ENCODE results near the gene B3GAT2. TPM values are rescaled to one million over a fixed set of nuclear protein-coding genes. Genes with fewer than 3 reads are reported as not detected.
A peak's percentile ranks its signal among the peaks of the same experiment; 100 is the strongest.

B3GAT2 gene
- under 1 TPM in 1 of 2 experiments, not detected in 1; 0.05 TPM for total RNA-seq

- Mint-ChIP-seq H3K27ac (no peak within 1 kb of the TSS), H3K4me3 (peak within 1 kb of the TSS; percentile 48), H3K4me1 (peaks cover 11% of the 10 kb centered on the region), H3K36me3 (ENCODE audit: low read depth) (no peaks in the 10 kb centered on the region), H3K27me3 (peaks cover 79% of the 10 kb centered on the region), H3K9me3 (no peaks in the 10 kb centered on the region)
- ChIA-PET POLR2A (no interaction called here), CTCF (interaction anchor here (1.0 to 1.2 kb wide), 6 partner anchors 10 to 436 kb away, joined by 3 to 4 read pairs (median 3); no protein-coding TSS in a partner anchor)
- DNase-seq, result no peak
These were observed at the start of gene B3GAT2 for GRCh38 chr6:70956451-70957283. TSS of gene B3GAT2 (minus strand) at chr6:70957060. CDS start at chr6:70956429, 631 bp downstream.

GRCh38 chr6:70998148-70998547 is 41.3 kb upstream of the B3GAT2 start:
- no peaks in the 10 kb centered on the region for H3K36me3 Mint-ChIP-seq (ENCODE audit: low read depth)
- CTCF ChIA-PET, result no interaction called here

GRCh38 chr6:70997379-70997778 is 40.5 kb upstream of the B3GAT2 start:
- Mint-ChIP-seq H3K27ac (no peak overlapping the region), H3K4me1 (no peaks in the 10 kb centered on the region), H3K36me3 (ENCODE audit: low read depth) (no peaks in the 10 kb centered on the region), H3K9me3 (peaks cover 3% of the 10 kb centered on the region), H3K4me3 (no peak overlapping the region), H3K27me3 (peaks cover 5% of the 10 kb centered on the region)
- no peak for DNase-seq
- POLR2A ChIA-PET, result interaction anchor here (0.7 kb wide), 1 partner anchor 1592 kb away, joined by 3 read pairs; no protein-coding TSS in a partner anchor
- CTCF ChIA-PET, result no interaction called here

More at GRCh38 chr6:70998148-70998547, 41.3 kb upstream of the B3GAT2 start:
- DNase-seq, result no peak
- H3K9me3 Mint-ChIP-seq, result peaks cover 3% of the 10 kb centered on the region
- no peak overlapping the region for H3K27ac Mint-ChIP-seq
- H3K27me3 Mint-ChIP-seq, result peaks cover 5% of the 10 kb centered on the region
- POLR2A ChIA-PET, result no interaction called here
- no peak overlapping the region for H3K4me3 Mint-ChIP-seq
- no peaks in the 10 kb centered on the region for H3K4me1 Mint-ChIP-seq

- ChIA-PET CTCF (no interaction called here), POLR2A (no interaction called here)
- Mint-ChIP-seq H3K36me3 (ENCODE audit: low read depth) (no peaks in the 10 kb centered on the region), H3K27me3 (peaks cover 3% of the 10 kb centered on the region), H3K9me3 (no peaks in the 10 kb centered on the region), H3K4me3 (no peak overlapping the region), H3K4me1 (no peaks in the 10 kb centered on the region), H3K27ac (no peak overlapping the region)
- no peak for DNase-seq
These were observed 39.2 kb upstream of the B3GAT2 start for GRCh38 chr6:70996106-70996505.

- Mint-ChIP-seq H3K27ac (no peak overlapping the region), H3K36me3 (ENCODE audit: low read depth) (no peaks in the 10 kb centered on the region), H3K9me3 (no peaks in the 10 kb centered on the region), H3K27me3 (peaks cover 3% of the 10 kb centered on the region), H3K4me1 (no peaks in the 10 kb centered on the region), H3K4me3 (no peak overlapping the region)
- CTCF ChIA-PET, result no interaction called here
- no peak for DNase-seq
- POLR2A ChIA-PET, result no interaction called here
These were observed 38.6 kb upstream of the B3GAT2 start for GRCh38 chr6:70995411-70995810.

- Mint-ChIP-seq H3K27me3 (peaks cover 3% of the 10 kb centered on the region), H3K27ac (no peak overlapping the region), H3K9me3 (no peaks in the 10 kb centered on the region), H3K36me3 (ENCODE audit: low read depth) (no peaks in the 10 kb centered on the region), H3K4me3 (no peak overlapping the region), H3K4me1 (no peaks in the 10 kb centered on the region)
- DNase-seq, result no peak
- ChIA-PET CTCF (interaction anchor here (0.7 kb wide), 1 partner anchor 35 kb away, joined by 3 read pairs; no protein-coding TSS in a partner anchor), POLR2A (no interaction called here)
These were observed 34.4 kb upstream of the B3GAT2 start for GRCh38 chr6:70991253-70991652.

- no peak for DNase-seq
- POLR2A ChIA-PET, result no interaction called here
- no peaks in the 10 kb centered on the region for H3K4me1 Mint-ChIP-seq
- H3K27ac Mint-ChIP-seq, result no peak overlapping the region
- no peaks in the 10 kb centered on the region for H3K36me3 Mint-ChIP-seq (ENCODE audit: low read depth)
- H3K27me3 Mint-ChIP-seq, result no peaks in the 10 kb centered on the region
- CTCF ChIA-PET, result no interaction called here
- no peak overlapping the region for H3K4me3 Mint-ChIP-seq
- H3K9me3 Mint-ChIP-seq, result no peaks in the 10 kb centered on the region
These were observed 28.3 kb upstream of the B3GAT2 start for GRCh38 chr6:70985156-70985555.

- H3K27ac Mint-ChIP-seq, result no peak overlapping the region
- ChIA-PET CTCF (no interaction called here), POLR2A (no interaction called here)
- H3K4me3 Mint-ChIP-seq, result no peak overlapping the region
- no peaks in the 10 kb centered on the region for H3K36me3 Mint-ChIP-seq (ENCODE audit: low read depth)
- H3K27me3 Mint-ChIP-seq, result peaks cover 2% of the 10 kb centered on the region
- H3K4me1 Mint-ChIP-seq, result no peaks in the 10 kb centered on the region
- DNase-seq, result no peak
- H3K9me3 Mint-ChIP-seq, result no peaks in the 10 kb centered on the region
These were observed 25.9 kb upstream of the B3GAT2 start for GRCh38 chr6:70982747-70983146.

GRCh38 chr6:70980727-70981126 is 23.9 kb upstream of the B3GAT2 start:
- ChIA-PET CTCF (no interaction called here), POLR2A (no interaction called here)
- H3K9me3 Mint-ChIP-seq, result no peaks in the 10 kb centered on the region
- H3K4me3 Mint-ChIP-seq, result no peak overlapping the region
- no peaks in the 10 kb centered on the region for H3K4me1 Mint-ChIP-seq
- H3K36me3 Mint-ChIP-seq (ENCODE audit: low read depth), result no peaks in the 10 kb centered on the region
- DNase-seq, result no peak
- H3K27me3 Mint-ChIP-seq, result peaks cover 8% of the 10 kb centered on the region
- H3K27ac Mint-ChIP-seq, result no peak overlapping the region

- ChIA-PET CTCF (interaction anchor here (0.7 kb wide), 1 partner anchor 17 kb away, joined by 3 read pairs; the partner anchor contains the start of gene B3GAT2), POLR2A (no interaction called here)
- no peak overlapping the region for H3K27ac Mint-ChIP-seq
- no peaks in the 10 kb centered on the region for H3K36me3 Mint-ChIP-seq (ENCODE audit: low read depth)
- H3K27me3 Mint-ChIP-seq, result peaks cover 12% of the 10 kb centered on the region
- H3K4me3 Mint-ChIP-seq, result no peak overlapping the region
- H3K9me3 Mint-ChIP-seq, result no peaks in the 10 kb centered on the region
- no peak for DNase-seq
- H3K4me1 Mint-ChIP-seq, result no peaks in the 10 kb centered on the region
These were observed 16.7 kb upstream of the B3GAT2 start for GRCh38 chr6:70973604-70974003.

GRCh38 chr6:70967049-70967448 is 10.2 kb upstream of the B3GAT2 start:
- no peaks in the 10 kb centered on the region for H3K27me3 Mint-ChIP-seq
- no peaks in the 10 kb centered on the region for H3K9me3 Mint-ChIP-seq
- no peaks in the 10 kb centered on the region for H3K36me3 Mint-ChIP-seq (ENCODE audit: low read depth)
- ChIA-PET POLR2A (no interaction called here), CTCF (interaction anchor here (1.1 kb wide), 1 partner anchor 11 kb away, joined by 3 read pairs; no protein-coding TSS in a partner anchor)
- DNase-seq, result no peak
- no peak overlapping the region for H3K4me3 Mint-ChIP-seq
- no peaks in the 10 kb centered on the region for H3K4me1 Mint-ChIP-seq
- H3K27ac Mint-ChIP-seq, result no peak overlapping the region

- H3K36me3 Mint-ChIP-seq (ENCODE audit: low read depth), result no peaks in the 10 kb centered on the region
- CTCF ChIA-PET, result interaction anchor here (0.7 to 1.2 kb wide), 2 partner anchors 53 to 246 kb away, joined by 3 read pairs; no protein-coding TSS in a partner anchor
- peaks cover 11% of the 10 kb centered on the region for H3K4me1 Mint-ChIP-seq
- H3K27me3 Mint-ChIP-seq, result peaks cover 76% of the 10 kb centered on the region
- no peak overlapping the region for H3K4me3 Mint-ChIP-seq
- no peak overlapping the region for H3K27ac Mint-ChIP-seq
- no peaks in the 10 kb centered on the region for H3K9me3 Mint-ChIP-seq
- DNase-seq, result no peak
- POLR2A ChIA-PET, result no interaction called here
These were observed 391 bp upstream of the B3GAT2 start for GRCh38 chr6:70957284-70957617.

GRCh38 chr6:70956191-70956450 is 739 bp downstream of the B3GAT2 start:
- H3K36me3 Mint-ChIP-seq (ENCODE audit: low read depth), result no peaks in the 10 kb centered on the region
- H3K27ac Mint-ChIP-seq, result no peak overlapping the region
- ChIA-PET POLR2A (interaction anchor here (0.6 kb wide), 1 partner anchor 135 kb away, joined by 3 read pairs; no protein-coding TSS in a partner anchor), CTCF (interaction anchor here (0.8 to 1.3 kb wide), 8 partner anchors 11 to 1090 kb away, joined by 3 to 4 read pairs (median 3); partner anchors contain the start of gene COL19A1)
- peak overlapping the region; percentile 48 for H3K4me3 Mint-ChIP-seq
- no peak for DNase-seq
- H3K27me3 Mint-ChIP-seq, result peaks cover 79% of the 10 kb centered on the region
- H3K9me3 Mint-ChIP-seq, result no peaks in the 10 kb centered on the region
- peaks cover 11% of the 10 kb centered on the region for H3K4me1 Mint-ChIP-seq
